ENCODE data around the gene SMIM1.

Gene SMIM1

GRCh38 chr1:3817138-3817740 lies 44.7 kb downstream of the SMIM1 start:
- no peak overlapping the region for H3K4me3 ChIP-seq (replicated peaks; ENCODE audit: low read depth, low read length)
- DNase-seq (ENCODE audit: extremely low read depth, insufficient read length) = no peak
- peaks cover 10% of the 10 kb centered on the region for H3K36me3 ChIP-seq (ENCODE audit: control insufficient read depth, insufficient read depth, low read length)
- no peak for TF ChIP-seq CTCF (IDR thresholded peaks at IDR 0.05; ENCODE audit: insufficient read depth, low read length, poor library complexity, severe bottlenecking)
- H3K27me3 ChIP-seq (replicated peaks; ENCODE audit: control insufficient read depth, insufficient read depth, low read length) = no peaks in the 10 kb centered on the region

DNA sequence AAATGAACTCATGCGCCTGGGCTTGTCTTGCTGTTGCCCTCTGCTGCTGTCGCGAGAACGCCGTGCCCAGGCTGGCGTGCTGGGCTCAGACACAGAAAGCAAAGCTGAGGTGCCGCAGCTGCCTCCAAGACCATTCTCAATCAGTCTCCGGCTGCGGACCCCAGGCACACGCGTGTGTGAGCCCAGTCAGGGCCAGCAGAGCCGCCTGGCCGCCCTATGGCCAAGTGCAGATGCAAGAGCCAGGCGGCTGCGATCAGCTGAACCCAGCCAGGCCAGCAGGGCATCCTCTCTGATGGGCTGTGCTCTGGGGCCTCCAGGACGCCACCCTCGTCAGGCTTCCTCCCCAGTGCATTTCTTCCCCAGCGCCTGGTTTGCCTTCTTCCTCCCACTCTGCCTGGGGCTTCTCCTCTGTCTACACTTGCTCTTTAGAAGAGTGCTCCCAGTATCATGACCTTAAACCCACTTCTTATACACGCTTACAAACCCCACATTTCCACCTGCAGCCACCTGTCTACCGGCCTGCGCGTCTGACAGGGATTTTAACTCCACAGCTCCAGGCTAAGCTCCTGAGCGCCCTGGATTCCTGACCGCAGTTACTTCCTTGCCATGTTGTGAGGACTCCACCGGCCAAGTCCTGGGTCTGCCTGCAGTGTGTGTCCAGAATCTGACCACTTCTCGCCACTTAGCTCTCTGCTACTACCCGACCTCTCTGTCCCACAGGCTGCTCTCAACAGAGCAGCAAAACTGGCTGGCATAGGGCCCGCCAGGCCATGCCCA lies 45.5 kb downstream of the SMIM1 start:
- TF ChIP-seq CTCF (IDR thresholded peaks at IDR 0.05; ENCODE audit: insufficient read depth, low read length, poor library complexity, severe bottlenecking) = no peak
- peaks cover 14% of the 10 kb centered on the region for H3K36me3 ChIP-seq (ENCODE audit: control insufficient read depth, insufficient read depth, low read length)

DNA sequence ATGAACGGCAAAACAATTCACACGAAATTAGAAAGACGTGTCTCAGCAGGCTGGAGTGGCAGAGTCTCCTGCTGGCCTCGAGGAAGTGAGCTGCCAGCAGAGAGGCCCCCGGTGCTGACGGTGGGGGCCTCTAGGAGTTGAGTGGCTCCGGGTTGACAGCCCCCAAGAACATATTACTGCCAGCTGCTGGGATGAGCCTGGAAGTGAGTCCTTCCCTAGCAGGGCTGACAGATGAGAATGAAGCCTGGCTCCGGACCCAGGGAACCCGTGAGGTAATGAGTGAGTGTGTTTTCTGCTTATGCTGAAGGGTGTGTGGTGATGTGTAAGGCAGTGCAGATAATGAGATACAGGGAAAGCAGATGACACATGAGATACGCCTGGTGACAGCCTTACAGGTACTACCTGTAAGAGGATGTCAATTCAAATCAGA lies 47.2 kb downstream of the SMIM1 start:
- H3K36me3 ChIP-seq (ENCODE audit: control insufficient read depth, insufficient read depth, low read length) = peaks cover 16% of the 10 kb centered on the region
- H3K27me3 ChIP-seq (replicated peaks; ENCODE audit: control insufficient read depth, insufficient read depth, low read length) = no peaks in the 10 kb centered on the region
- H3K4me3 ChIP-seq (replicated peaks; ENCODE audit: low read depth, low read length) = no peak overlapping the region
- no peak for TF ChIP-seq CTCF (IDR thresholded peaks at IDR 0.05; ENCODE audit: insufficient read depth, low read length, poor library complexity, severe bottlenecking)
- DNase-seq (ENCODE audit: extremely low read depth, insufficient read length) = no peak

More for the DNA sequence above, 45.5 kb downstream of the SMIM1 start:
- no peak for DNase-seq (ENCODE audit: extremely low read depth, insufficient read length)
- Histone ChIP-seq H3K27me3 (replicated peaks; ENCODE audit: control insufficient read depth, insufficient read depth, low read length) (no peaks in the 10 kb centered on the region), H3K4me3 (replicated peaks; ENCODE audit: low read depth, low read length) (no peak overlapping the region)

GRCh38 chr1:3820316-3820715 lies 47.8 kb downstream of the SMIM1 start:
- no peak for DNase-seq (ENCODE audit: extremely low read depth, insufficient read length)
- Histone ChIP-seq H3K36me3 (ENCODE audit: control insufficient read depth, insufficient read depth, low read length) (peaks cover 16% of the 10 kb centered on the region), H3K4me3 (replicated peaks; ENCODE audit: low read depth, low read length) (no peak overlapping the region), H3K27me3 (replicated peaks; ENCODE audit: control insufficient read depth, insufficient read depth, low read length) (no peaks in the 10 kb centered on the region)
- no peak for TF ChIP-seq CTCF (IDR thresholded peaks at IDR 0.05; ENCODE audit: insufficient read depth, low read length, poor library complexity, severe bottlenecking)

DNA sequence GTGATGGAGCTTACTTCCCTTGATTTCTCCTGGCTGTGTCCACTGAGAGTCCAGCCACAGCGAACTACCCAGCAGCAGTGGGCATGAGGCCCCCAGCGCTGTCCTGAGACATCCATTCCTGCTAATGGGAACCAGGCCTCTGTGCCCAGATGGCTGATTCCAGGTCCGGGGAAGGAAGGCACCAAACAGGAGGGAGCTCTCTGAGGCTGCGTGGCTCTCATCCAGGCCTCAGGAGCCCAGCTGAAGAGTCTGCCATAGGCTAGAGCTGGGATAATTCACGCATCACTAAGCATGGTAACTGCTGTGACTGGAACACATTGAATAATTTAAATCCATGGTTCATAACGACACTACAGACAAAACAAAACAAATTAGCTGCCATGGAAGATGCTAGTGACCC lies 48.5 kb downstream of the SMIM1 start:
- H3K27me3 ChIP-seq (replicated peaks; ENCODE audit: control insufficient read depth, insufficient read depth, low read length) = no peaks in the 10 kb centered on the region
- peaks cover 19% of the 10 kb centered on the region for H3K36me3 ChIP-seq (ENCODE audit: control insufficient read depth, insufficient read depth, low read length)
- TF ChIP-seq CTCF (IDR thresholded peaks at IDR 0.05; ENCODE audit: insufficient read depth, low read length, poor library complexity, severe bottlenecking) = no peak
- H3K4me3 ChIP-seq (replicated peaks; ENCODE audit: low read depth, low read length) = no peak overlapping the region
- DNase-seq (ENCODE audit: extremely low read depth, insufficient read length) = no peak

Measured in GM06990 (cell line).